ENCODE measurements around the gene TEX2. TPM values are rescaled to one million over a fixed set of nuclear protein-coding genes. Genes with fewer than 3 reads are reported as not detected.
A peak's percentile ranks its signal among the peaks of the same experiment; 100 is the strongest.
"Not testable (repeated sequence)": the region's sequence is repeated elsewhere in the genome, so short reads cannot be mapped to it uniquely, and the experiment has no call there.

Gene TEX2
- total RNA-seq, 1 experiment from 2014 or later, result 10.8 TPM

DNA sequence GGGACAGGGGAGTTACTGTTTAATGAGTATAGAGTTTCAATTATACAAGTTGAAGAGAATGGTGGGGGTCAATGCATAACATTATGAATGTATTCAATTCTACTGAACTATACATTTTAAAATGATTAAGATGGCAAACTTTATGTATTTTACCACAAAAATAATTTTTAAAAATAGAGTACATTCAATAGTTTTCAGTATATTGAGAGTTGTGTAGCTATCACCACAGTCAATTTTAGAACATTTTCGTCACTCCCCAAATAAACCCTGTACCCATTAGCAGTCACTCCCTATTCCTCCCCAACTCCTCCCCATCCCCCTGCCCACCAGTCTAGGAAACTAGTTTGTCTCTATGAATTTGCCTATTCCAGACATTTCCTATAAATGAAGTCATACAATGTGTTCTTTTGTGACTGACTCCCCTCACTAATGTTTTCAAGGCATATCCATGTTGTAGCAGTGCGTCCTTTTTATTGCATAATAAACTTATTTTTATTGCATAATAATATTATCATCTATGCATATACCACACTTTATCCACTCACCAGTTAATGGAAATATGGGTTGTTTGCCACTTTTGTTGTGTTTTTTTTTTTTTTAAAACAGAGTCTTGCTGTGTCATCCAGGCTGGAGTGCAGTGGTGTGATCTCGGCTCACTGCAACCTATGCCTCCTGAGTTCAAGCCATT is 80.6 kb downstream of the TEX2 start (continued):
- TF ChIP-seq MYBL2 (CRISPR knock-in tag; IDR thresholded peaks at IDR 0.05) (no peak), GRHL2 (CRISPR knock-in tag; IDR thresholded peaks at IDR 0.05; ENCODE audit: insufficient replicate concordance, severe bottlenecking) (no peak), ZBTB21 (CRISPR knock-in tag; IDR thresholded peaks at IDR 0.05; ENCODE audit: borderline replicate concordance) (no peak)

- no peak for TF ChIP-seq ZNF138 (CRISPR knock-in tag; conservative IDR thresholded peaks at IDR 0.05)
- no peaks in the 10 kb centered on the region for H3K4me1 Mint-ChIP-seq
- DNase-seq (ENCODE audit: low spot score) (no peak), ATAC-seq (no peak)
- peaks cover 13% of the 10 kb centered on the region for H3K9me3 Mint-ChIP-seq
- H3K4me3 Mint-ChIP-seq, result no peak overlapping the region
- no peaks in the 10 kb centered on the region for H3K27me3 Mint-ChIP-seq (ENCODE audit: low read depth)
- POLR2A ChIA-PET, result no interaction called here
- CTCF ChIA-PET, result no interaction called here
- peaks cover 15% of the 10 kb centered on the region for H3K36me3 Mint-ChIP-seq
- no peak overlapping the region for H3K27ac Mint-ChIP-seq
These were observed 82.7 kb downstream of the TEX2 start for GRCh38 chr17:64180089-64181073.

DNA sequence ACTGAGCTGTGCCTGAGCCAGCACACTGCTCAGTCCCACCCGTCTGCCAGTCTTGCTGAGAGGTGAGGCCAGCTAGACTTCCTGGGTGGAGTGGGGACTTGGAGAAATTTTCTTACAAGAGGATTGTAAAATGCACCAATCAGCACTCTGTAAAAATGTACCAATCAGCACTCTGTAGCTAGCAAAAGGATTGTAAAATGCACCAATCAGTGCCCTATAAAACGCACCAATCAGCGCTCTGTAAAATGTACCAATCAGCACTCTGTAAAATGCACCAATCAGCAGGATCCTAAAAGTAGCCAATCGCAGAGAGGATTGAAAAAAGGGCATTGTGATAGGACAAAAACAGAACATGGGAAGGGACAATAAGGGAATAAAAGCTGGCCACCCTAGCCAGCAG is 84.0 kb downstream of the TEX2 start:
- peaks cover 13% of the 10 kb centered on the region for H3K9me3 Mint-ChIP-seq
- ATAC-seq; H3K4me1 Mint-ChIP-seq; H3K27me3 Mint-ChIP-seq (ENCODE audit: low read depth); H3K27ac Mint-ChIP-seq; CTCF ChIA-PET; POLR2A ChIA-PET; DNase-seq (ENCODE audit: low spot score); H3K4me3 Mint-ChIP-seq: not testable (repeated sequence)
- peaks cover 15% of the 10 kb centered on the region for H3K36me3 Mint-ChIP-seq

DNA sequence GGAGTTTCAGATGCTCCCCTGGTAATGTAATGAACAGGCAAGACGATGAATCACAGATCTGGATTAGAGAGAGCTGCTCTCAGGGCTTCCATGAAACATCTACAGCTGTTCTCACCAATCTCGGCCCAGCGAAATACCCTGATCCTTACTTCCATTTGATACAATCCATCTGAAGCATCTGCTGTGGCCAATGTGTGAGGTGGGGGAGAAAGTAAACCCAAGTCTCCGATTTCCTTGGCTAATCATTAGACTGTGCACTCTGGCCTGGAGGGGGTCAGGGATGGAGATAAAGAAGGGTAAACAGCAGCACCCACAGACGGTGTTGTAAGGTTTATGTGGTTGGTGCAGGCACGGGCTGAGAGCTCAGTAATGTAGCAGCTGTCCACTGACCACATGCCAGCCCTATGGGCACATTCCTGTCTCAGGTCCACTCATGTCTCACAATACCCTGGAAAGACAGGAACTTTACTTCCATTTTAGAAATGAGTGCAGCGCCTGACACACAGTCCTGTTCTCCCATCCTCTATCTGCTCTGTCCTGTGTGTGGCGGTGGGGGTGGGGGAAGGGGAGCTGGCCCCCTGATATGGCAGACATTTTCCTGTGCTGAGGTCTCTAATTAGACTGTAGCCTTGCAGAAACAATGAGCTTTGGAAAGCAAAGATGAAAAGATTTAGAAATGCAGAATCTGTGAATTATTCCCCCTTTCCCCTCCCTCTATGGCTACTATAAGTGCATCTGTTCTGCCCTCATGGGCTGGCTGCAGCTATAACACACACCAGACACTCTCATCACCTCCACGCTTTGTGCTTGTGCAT is 84.8 kb downstream of the TEX2 start:
- Mint-ChIP-seq H3K4me1 (no peaks in the 10 kb centered on the region), H3K36me3 (peaks cover 15% of the 10 kb centered on the region), H3K27ac (no peak overlapping the region), H3K4me3 (no peak overlapping the region), H3K27me3 (ENCODE audit: low read depth) (no peaks in the 10 kb centered on the region), H3K9me3 (peaks cover 13% of the 10 kb centered on the region)
- ATAC-seq (no peak), DNase-seq (ENCODE audit: low spot score) (no peak)
- POLR2A ChIA-PET, result interaction anchor here (0.5 kb wide), 1 partner anchor 258 kb away, joined by 8 read pairs; no protein-coding TSS in a partner anchor
- TF ChIP-seq ZNF232 (CRISPR knock-in tag; IDR thresholded peaks at IDR 0.05), result no peak
- TF ChIP-seq HMGXB4 (CRISPR knock-in tag; IDR thresholded peaks at IDR 0.05), result no peak
- no peak for TF ChIP-seq ZSCAN18 (CRISPR knock-in tag; IDR thresholded peaks at IDR 0.05)
- TF ChIP-seq GRHL2 (CRISPR knock-in tag; IDR thresholded peaks at IDR 0.05; ENCODE audit: insufficient replicate concordance, severe bottlenecking), result no peak
- no peak for TF ChIP-seq ATF3 (CRISPR knock-in tag; conservative IDR thresholded peaks at IDR 0.05)
- TF ChIP-seq GABPB1 (CRISPR knock-in tag; IDR thresholded peaks at IDR 0.05), result peak; percentile 61
- TF ChIP-seq, protein P1, sequence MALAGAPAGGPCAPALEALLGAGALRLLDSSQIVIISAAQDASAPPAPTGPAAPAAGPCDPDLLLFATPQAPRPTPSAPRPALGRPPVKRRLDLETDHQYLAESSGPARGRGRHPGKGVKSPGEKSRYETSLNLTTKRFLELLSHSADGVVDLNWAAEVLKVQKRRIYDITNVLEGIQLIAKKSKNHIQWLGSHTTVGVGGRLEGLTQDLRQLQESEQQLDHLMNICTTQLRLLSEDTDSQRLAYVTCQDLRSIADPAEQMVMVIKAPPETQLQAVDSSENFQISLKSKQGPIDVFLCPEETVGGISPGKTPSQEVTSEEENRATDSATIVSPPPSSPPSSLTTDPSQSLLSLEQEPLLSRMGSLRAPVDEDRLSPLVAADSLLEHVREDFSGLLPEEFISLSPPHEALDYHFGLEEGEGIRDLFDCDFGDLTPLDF (CRISPR knock-in tag; IDR thresholded peaks at IDR 0.05), result no peak
- TF ChIP-seq, protein P2, sequence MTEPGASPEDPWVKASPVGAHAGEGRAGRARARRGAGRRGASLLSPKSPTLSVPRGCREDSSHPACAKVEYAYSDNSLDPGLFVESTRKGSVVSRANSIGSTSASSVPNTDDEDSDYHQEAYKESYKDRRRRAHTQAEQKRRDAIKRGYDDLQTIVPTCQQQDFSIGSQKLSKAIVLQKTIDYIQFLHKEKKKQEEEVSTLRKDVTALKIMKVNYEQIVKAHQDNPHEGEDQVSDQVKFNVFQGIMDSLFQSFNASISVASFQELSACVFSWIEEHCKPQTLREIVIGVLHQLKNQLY (CRISPR knock-in tag; IDR thresholded peaks at IDR 0.05), result no peak
- CTCF ChIA-PET, result interaction anchor here (1.4 kb wide), 1 partner anchor 104 kb away, joined by 3 read pairs; no protein-coding TSS in a partner anchor

Data from WTC11 (cell line).